ENCODE results near the gene RGSL1.

RGSL1 gene

GRCh38 chr1:182549811-182550210 lies 99.9 kb downstream of the RGSL1 start (continued):
- TF ChIP-seq PATZ1 (CRISPR knock-in tag; IDR thresholded peaks at IDR 0.05; ENCODE audit: borderline replicate concordance) (no peak), ZNF565 (CRISPR knock-in tag; conservative IDR thresholded peaks at IDR 0.05; ENCODE audit: low read depth) (no peak), CSRNP3 (CRISPR knock-in tag; IDR thresholded peaks at IDR 0.05) (no peak), ZNF8 (CRISPR knock-in tag; IDR thresholded peaks at IDR 0.05) (no peak)

- no peak for ATAC-seq
- TF ChIP-seq POU6F1 (CRISPR knock-in tag; IDR thresholded peaks at IDR 0.05; ENCODE audit: borderline replicate concordance, low read depth) = no peak
- no peak for TF ChIP-seq TCF4 (CRISPR knock-in tag; IDR thresholded peaks at IDR 0.05; ENCODE audit: borderline replicate concordance)
- no peak for TF ChIP-seq PATZ1 (CRISPR knock-in tag; IDR thresholded peaks at IDR 0.05; ENCODE audit: borderline replicate concordance)
- no peak for TF ChIP-seq TOX (CRISPR knock-in tag; IDR thresholded peaks at IDR 0.05; ENCODE audit: borderline replicate concordance)
- TF ChIP-seq OSR1 (CRISPR knock-in tag; IDR thresholded peaks at IDR 0.05) = no peak
- no peak for TF ChIP-seq ZFP30 (CRISPR knock-in tag; IDR thresholded peaks at IDR 0.05)
- TF ChIP-seq ISL1 (CRISPR knock-in tag; IDR thresholded peaks at IDR 0.05) = no peak
- no peak for TF ChIP-seq SNAI2 (CRISPR knock-in tag; IDR thresholded peaks at IDR 0.05)
- no peak for TF ChIP-seq BACH2 (CRISPR knock-in tag; IDR thresholded peaks at IDR 0.05; ENCODE audit: borderline replicate concordance)
- no peak for TF ChIP-seq ZNF565 (CRISPR knock-in tag; conservative IDR thresholded peaks at IDR 0.05; ENCODE audit: low read depth)
- no peak for TF ChIP-seq ARNTL (CRISPR knock-in tag; IDR thresholded peaks at IDR 0.05; ENCODE audit: borderline replicate concordance, low read depth)
- TF ChIP-seq ZNF70 (CRISPR knock-in tag; IDR thresholded peaks at IDR 0.05) = no peak
- TF ChIP-seq PPARA (CRISPR knock-in tag; IDR thresholded peaks at IDR 0.05; ENCODE audit: borderline replicate concordance) = no peak
- no peak for TF ChIP-seq TSHZ2 (CRISPR knock-in tag; IDR thresholded peaks at IDR 0.05)
- no peak for TF ChIP-seq CSRNP3 (CRISPR knock-in tag; IDR thresholded peaks at IDR 0.05)
- no peak for TF ChIP-seq CSDC2 (CRISPR knock-in tag; IDR thresholded peaks at IDR 0.05)
- no peak for TF ChIP-seq RARB (CRISPR knock-in tag; IDR thresholded peaks at IDR 0.05)
- TF ChIP-seq GLIS3 (CRISPR knock-in tag; IDR thresholded peaks at IDR 0.05) = no peak
- no peak for TF ChIP-seq ESRRG (CRISPR knock-in tag; IDR thresholded peaks at IDR 0.05)
- TF ChIP-seq ZFP3 (CRISPR knock-in tag; IDR thresholded peaks at IDR 0.05) = no peak
These were observed 102.6 kb downstream of the RGSL1 start for GRCh38 chr1:182552527-182552926.

Measured in SK-N-SH treated with all-trans-retinoic acid at 6 μM for 48 hours (cell line).